H1 (cell line): ENCODE results near the gene UPF1. TPM values are rescaled to one million over a fixed set of nuclear protein-coding genes. Genes with fewer than 3 reads are reported as not detected.

ENCODE experiments used
- CTCF ChIA-PET: fragments of 300-600 bp; sonication (Branson Sonifier 250); formaldehyde crosslinking; loops from one replicate; lab custom pipeline; 2021; ENCODE audit not compliant: partially characterized antibody; lab: Charles Lee
- POLR2A ChIA-PET: fragments of 300-600 bp; sonication (Branson Sonifier 250); formaldehyde crosslinking; loops from one replicate; lab custom pipeline; 2021; ENCODE audit warnings: inconsistent platforms; ENCODE audit not compliant: partially characterized antibody; lab: Charles Lee
- DNase-seq, 2 experiments: peaks; one replicate each; pipeline versions ENCODE4 v3.0.0 to v3.0.0-alpha.2; 2010 to 2022; ENCODE audit warnings: low spot score in 2 of 2, low read depth in 1 of 2, mixed read lengths in 1 of 2
- FAIRE-seq: peaks from 2 replicates; lab custom pipeline; 2011; peaks lifted over from hg19 to GRCh38; lab: Jason Lieb, UNC
- H2AFZ ChIP-seq: 2 replicates; pipeline ENCODE4 v1.8.1; 2012; ENCODE audit warnings: low read length, inconsistent platforms
- H2AK5ac ChIP-seq: 2 replicates; pipeline ENCODE4 v1.6.1; 2013; ENCODE audit warnings: low read depth, low read length
- H2BK120ac ChIP-seq: replicated peaks from 2 replicates; pipeline ENCODE3; 2013; ENCODE audit warnings: low read depth, low read length, inconsistent platforms
- H2BK12ac ChIP-seq: 2 replicates; pipeline ENCODE4 v1.6.1; 2013; ENCODE audit warnings: low read depth, low read length
- H2BK15ac ChIP-seq: 2 replicates; pipeline ENCODE4 v1.6.1; 2013; ENCODE audit warnings: low read length
- H2BK20ac ChIP-seq: 2 replicates; pipeline ENCODE4 v1.6.1; 2013; ENCODE audit warnings: low read length
- H2BK5ac ChIP-seq: 2 replicates; pipeline ENCODE4 v1.6.1; 2013; ENCODE audit warnings: low read depth, low read length
- H3K14ac ChIP-seq: 2 replicates; pipeline ENCODE4 v1.6.1; 2013; ENCODE audit warnings: inconsistent platforms; ENCODE audit not compliant: insufficient read length
- H3K18ac ChIP-seq: 2 replicates; pipeline ENCODE4 v1.6.1; 2013; ENCODE audit warnings: low read length; ENCODE audit errors: extremely low read depth
- H3K23ac ChIP-seq: 2 replicates; pipeline ENCODE4 v1.6.1; 2013; ENCODE audit warnings: inconsistent platforms; ENCODE audit not compliant: insufficient read length
- H3K23me2 ChIP-seq: 2 replicates; pipeline ENCODE4 v1.6.1; 2013; ENCODE audit warnings: low read depth, low read length
- H3K27ac ChIP-seq: 2 replicates; pipeline ENCODE4 v1.6.1; 2011; ENCODE audit warnings: low read depth, low read length, inconsistent platforms
- H3K27me3 ChIP-seq, 4 experiments: replicated peaks in 1 of 4; 1 replicate in 1 of 4; 2 replicates in 3 of 4; pipeline versions ENCODE4 v1.6.1 to v1.8.1; 2011 to 2013; ENCODE audit warnings: low read length in 3 of 4, mild to moderate bottlenecking in 3 of 4, inconsistent platforms in 2 of 4, mixed read lengths in 2 of 4, moderate library complexity in 1 of 4; ENCODE audit not compliant: control insufficient read depth in 3 of 4, insufficient read depth in 3 of 4; ENCODE audit errors: extremely low read depth in 1 of 4
- H3K36me3 ChIP-seq, 4 experiments: 2 replicates each; pipeline versions ENCODE4 v1.6.1 to v1.8.1; 2011 to 2013; ENCODE audit warnings: mild to moderate bottlenecking in 4 of 4, low read length in 3 of 4, moderate library complexity in 2 of 4, control low read depth in 1 of 4, inconsistent platforms in 1 of 4; ENCODE audit not compliant: insufficient read depth in 4 of 4, control insufficient read depth in 2 of 4
- H3K4ac ChIP-seq: replicated peaks from 2 replicates; pipeline ENCODE3; 2013; ENCODE audit warnings: low read length, low read depth, mixed read lengths, inconsistent platforms; ENCODE audit not compliant: insufficient read length
- H3K4me1 ChIP-seq, 4 experiments: replicated peaks in 1 of 4; 1 replicate in 1 of 4; 2 replicates in 3 of 4; pipeline versions ENCODE4 v1.6.1 to v1.8.1; 2011 to 2013; ENCODE audit warnings: low read length in 3 of 4, inconsistent platforms in 2 of 4, mixed read lengths in 1 of 4; ENCODE audit not compliant: insufficient read depth in 4 of 4, control insufficient read depth in 3 of 4
- H3K4me2 ChIP-seq, 2 experiments: 2 replicates each; pipeline versions ENCODE4 v1.6.1 to v1.8.1; 2011 to 2013; ENCODE audit warnings: low read depth in 2 of 2, low read length in 2 of 2, control low read depth in 1 of 2, inconsistent platforms in 1 of 2, mild to moderate bottlenecking in 1 of 2; ENCODE audit not compliant: insufficient read depth in 1 of 2
- H3K4me3 ChIP-seq, 4 experiments: fragments of 200-600, 300-600 bp in 1 of 4; sonication (generic), shearing (Covaris generic), sonication (Bioruptor Twin) in 1 of 4; 2 replicates each; pipeline versions ENCODE4 v1.5.1 to v1.8.1; 2011 to 2016; ENCODE audit warnings: low read length in 4 of 4, low read depth in 3 of 4, control low read depth in 2 of 4, inconsistent platforms in 2 of 4, mild to moderate bottlenecking in 2 of 4, mixed read lengths in 1 of 4, moderate library complexity in 1 of 4; ENCODE audit not compliant: insufficient read depth in 2 of 4; ENCODE audit errors: extremely low read depth in 1 of 4
- H3K56ac ChIP-seq: replicated peaks from 2 replicates; pipeline ENCODE3; 2013; ENCODE audit warnings: low read depth, mild to moderate bottlenecking, mixed read lengths, low read length, inconsistent platforms; ENCODE audit not compliant: insufficient read length
- H3K79me1 ChIP-seq: 2 replicates; pipeline ENCODE4 v1.6.1; 2013; ENCODE audit warnings: low read depth, low read length, control low read depth
- H3K79me2 ChIP-seq, 2 experiments: 2 replicates each; pipeline versions ENCODE4 v1.6.1 to v1.8.1; 2012 to 2013; ENCODE audit warnings: low read length in 2 of 2, mild to moderate bottlenecking in 2 of 2, inconsistent platforms in 1 of 2; ENCODE audit not compliant: insufficient read depth in 2 of 2, control insufficient read depth in 1 of 2
- H3K9ac ChIP-seq, 4 experiments: replicated peaks in 1 of 4; 1 replicate in 1 of 4; 2 replicates in 3 of 4; pipeline versions ENCODE4 v1.6.1 to v1.8.1; 2011 to 2013; ENCODE audit warnings: low read depth in 3 of 4, low read length in 3 of 4, control low read depth in 2 of 4, mild to moderate bottlenecking in 2 of 4, moderate library complexity in 2 of 4, inconsistent platforms in 1 of 4; ENCODE audit errors: extremely low read depth in 1 of 4
- H3K9me3 ChIP-seq, 2 experiments: 2 replicates each; pipeline versions ENCODE4 v1.6.1 to v1.8.1; 2012 to 2013; ENCODE audit warnings: mild to moderate bottlenecking in 2 of 2, moderate library complexity in 2 of 2, control low read depth in 1 of 2, inconsistent platforms in 1 of 2, low read depth in 1 of 2, low read length in 1 of 2, mixed read lengths in 1 of 2; ENCODE audit not compliant: insufficient read depth in 2 of 2
- H4K20me1 ChIP-seq, 2 experiments: replicated peaks in 1 of 2; 2 replicates each; pipeline versions ENCODE3 to v1.8.1; 2011 to 2013; ENCODE audit warnings: inconsistent platforms in 2 of 2, low read length in 2 of 2, mild to moderate bottlenecking in 1 of 2; ENCODE audit not compliant: insufficient read depth in 2 of 2, control insufficient read depth in 1 of 2
- H4K5ac ChIP-seq: 2 replicates; pipeline ENCODE4 v1.6.1; 2013; ENCODE audit warnings: low read length, low read depth, mixed read lengths, inconsistent platforms; ENCODE audit not compliant: insufficient read length
- H4K8ac ChIP-seq: 2 replicates; pipeline ENCODE4 v1.8.0; 2013; ENCODE audit warnings: mild to moderate bottlenecking, moderate library complexity, low read length, inconsistent platforms; ENCODE audit not compliant: insufficient read depth; ENCODE audit errors: extremely low read depth
- H4K91ac ChIP-seq: replicated peaks from 2 replicates; pipeline ENCODE3; 2013; ENCODE audit warnings: low read length, mixed read lengths, inconsistent platforms; ENCODE audit not compliant: insufficient read length
- CTCF ChIP-seq, 3 experiments: IDR thresholded peaks; 1 replicate in 2 of 3; 2 replicates in 1 of 3; pipeline versions ENCODE4 v1.5.1 to v1.6.1; 2011; ENCODE audit warnings: low read length in 3 of 3, mild to moderate bottlenecking in 3 of 3, inconsistent platforms in 2 of 3, low read depth in 1 of 3, moderate library complexity in 1 of 3; ENCODE audit not compliant: insufficient read depth in 1 of 3; ENCODE audit errors: control extremely low read depth in 1 of 3
- MAX ChIP-seq: IDR thresholded peaks from 2 replicates; pipeline ENCODE4 v1.6.1; 2012; ENCODE audit warnings: inconsistent platforms
- TCF12 ChIP-seq: IDR thresholded peaks from 2 replicates; pipeline ENCODE4 v1.6.1; 2011; ENCODE audit warnings: low read depth, mild to moderate bottlenecking, low read length
- WGBS, 2 experiments: shearing (Covaris generic) in 1 of 2; methylation state at CpG; one replicate each; pipeline versions ENCODE4 v1.1.6 to v1.1.7; 2013 to 2015; ENCODE audit warnings: low lambda C conversion rate in 2 of 2, mixed read lengths in 2 of 2, inconsistent platforms in 1 of 2, low coverage in 1 of 2, missing lambda C conversion rate in 1 of 2; ENCODE audit not compliant: insufficient replicate concordance in 2 of 2, insufficient coverage in 1 of 2, insufficient read length in 1 of 2; ENCODE audit errors: extremely low coverage in 1 of 2, missing lambda C conversion rate in 1 of 2; 5-methylcytosine and 5-hydroxymethylcytosine counted together
- polyA plus RNA-seq, 7 experiments: library from polyadenylated mRNA; depleted of rRNA in 3 of 7; stranded (reverse) in 5 of 7; unstranded in 2 of 7; fragments of >200 nt in 5 of 7; fragments of 200-250 nt in 2 of 7; gene quantifications; 1 replicate in 5 of 7; 2 replicates in 1 of 7; 4 replicates in 1 of 7; pipeline versions ENCODE4 v1.2.1 to v1.2.3, GENCODE V29; 2011 to 2013; ENCODE audit warnings: missing spikeins in 2 of 7, mixed read lengths in 2 of 7
- total RNA-seq: library from RNA; stranded (reverse); fragmentation: NEBNext Ultra II Directional; extraction: Animal tissue kit (Norgen Biotek cat#: 25700); gene quantifications from 2 replicates; pipeline ENCODE4 v1.2.1, GENCODE V29; 2021

Gene UPF1
- total and polyA plus RNA-seq, 2 of the 8 experiments (the other 6 are each of a cell fraction or from before 2014, with no cell fraction given) = 46.4 to 62.0 TPM

DNA sequence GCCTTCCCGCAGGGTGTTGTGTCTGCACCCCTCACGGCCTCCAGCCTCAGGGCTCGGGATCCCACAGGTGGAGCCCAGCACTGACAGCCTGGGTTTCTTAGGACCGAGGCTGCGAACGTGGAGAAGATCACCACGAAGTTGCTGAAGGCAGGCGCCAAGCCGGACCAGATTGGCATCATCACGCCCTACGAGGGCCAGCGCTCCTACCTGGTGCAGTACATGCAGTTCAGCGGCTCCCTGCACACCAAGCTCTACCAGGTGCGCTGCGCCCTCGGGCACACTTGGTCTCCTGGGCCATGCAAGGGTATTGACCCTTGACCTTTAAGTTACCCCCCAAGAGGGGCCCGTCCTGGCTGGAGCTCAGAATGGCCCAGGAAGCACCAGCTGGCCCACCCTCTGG is 29.0 kb downstream of the UPF1 start:
- H3K14ac ChIP-seq = no peak overlapping the region
- no peaks in the 10 kb centered on the region for H3K23me2 ChIP-seq
- no peak overlapping the region for H3K18ac ChIP-seq
- peaks cover 11 to 31% of the 10 kb centered on the region in 2 experiments for H4K20me1 ChIP-seq
- no peak overlapping the region for H3K23ac ChIP-seq
- FAIRE-seq = no peak
- no peak overlapping the region for H2AFZ ChIP-seq
- H3K36me3 ChIP-seq = peaks cover 47 to 84% (median 74%) of the 10 kb centered on the region in 4 experiments
- no peak overlapping the region for H4K5ac ChIP-seq
- H2BK12ac ChIP-seq = no peak overlapping the region
- no peaks in the 10 kb centered on the region for H3K9me3 ChIP-seq
- H3K9ac ChIP-seq = no peak overlapping the region
- H2BK120ac ChIP-seq = no peak overlapping the region
- no peak overlapping the region for H2BK15ac ChIP-seq
- WGBS, 2 experiments = 93% methylated on average over 16 of the region's 17 CpGs; no CpG with 5 or more reads in 1 of the 2 experiments
- TF ChIP-seq TCF12 = no peak
- no peak for TF ChIP-seq CTCF (IDR thresholded peaks at IDR 0.05; ENCODE audit: control extremely low read depth in 1 of 3, insufficient read depth in 1 of 3, low read depth in 1 of 3, low read length in 3 of 3)
- no peak for TF ChIP-seq MAX
- H4K91ac ChIP-seq = no peak overlapping the region
- no peak overlapping the region for H3K56ac ChIP-seq
- no peak for DNase-seq
- H3K27ac ChIP-seq = no peak overlapping the region
- H3K27me3 ChIP-seq = no peaks in the 10 kb centered on the region
- ChIA-PET CTCF (interaction anchor here (0.6 to 15.1 kb wide), 3 partner anchors 18 to 1442 kb away, joined by 3 to 247 read pairs (median 3); no protein-coding TSS in a partner anchor), POLR2A (no interaction called here)
- H3K4me3 ChIP-seq = no peak overlapping the region
- no peak overlapping the region for H2BK20ac ChIP-seq
- no peak overlapping the region for H2BK5ac ChIP-seq
- no peak overlapping the region for H3K4me2 ChIP-seq
- H2AK5ac ChIP-seq = no peak overlapping the region
- no peak overlapping the region for H3K4ac ChIP-seq
- no peaks in the 10 kb centered on the region for H3K4me1 ChIP-seq
- no peak overlapping the region for H4K8ac ChIP-seq
- H3K79me2 ChIP-seq = no peaks in the 10 kb centered on the region
- no peaks in the 10 kb centered on the region for H3K79me1 ChIP-seq
